Measurements from ENCODE around the gene SNX32. TPM values are rescaled to one million over a fixed set of nuclear protein-coding genes. Genes with fewer than 3 reads are reported as not detected.

The SNX32 gene
- total and polyA plus RNA-seq, 9 of the 15 experiments (the other 6 are each of a cell fraction or from before 2014, with no cell fraction given), result 0.03 TPM; not detected in 7

GRCh38 chr11:65859095-65859811 lies 25.5 kb downstream of the SNX32 start (continued):
- TF ChIP-seq ZBTB43 (CRISPR knock-in tag; IDR thresholded peaks at IDR 0.05), result no peak
- TF ChIP-seq PHB2 (IDR thresholded peaks at IDR 0.05; ENCODE audit: low read depth), result no peak
- TF ChIP-seq KAT7 (CRISPR knock-in tag; IDR thresholded peaks at IDR 0.05; ENCODE audit: borderline replicate concordance), result 0 out of 2 replicates have a peak, but pooled peaks have one; percentile 62
- no peak for TF ChIP-seq MED1 (CRISPR knock-in tag; IDR thresholded peaks at IDR 0.05; ENCODE audit: borderline replicate concordance)
- no peak for TF ChIP-seq CBX3 (IDR thresholded peaks at IDR 0.05; ENCODE audit: borderline replicate concordance in 1 of 2, low read length in 2 of 2)
- TF ChIP-seq ZNF146 (CRISPR knock-in tag; IDR thresholded peaks at IDR 0.05; ENCODE audit: unreplicated experiment), result no peak
- no peak for TF ChIP-seq CBX2 (IDR thresholded peaks at IDR 0.05; ENCODE audit: insufficient read depth, low read length, poor library complexity, severe bottlenecking)
- peak; percentile 10 to 45; a peak in 1 of 4 replicates for TF ChIP-seq NONO (IDR thresholded peaks at IDR 0.05; ENCODE audit: low read depth in 2 of 2, low read length in 1 of 2)
- TF ChIP-seq ZNF717 (CRISPR knock-in tag; IDR thresholded peaks at IDR 0.05), result no peak
- TF ChIP-seq ZBTB8A (IDR thresholded peaks at IDR 0.05; ENCODE audit: partially characterized antibody), result no peak
- no peak; the same call in 1 of the 2 replicates for TF ChIP-seq STAT5A (IDR thresholded peaks at IDR 0.05; ENCODE audit: borderline replicate concordance, low read length)
- TF ChIP-seq JUNB (CRISPR knock-in tag; conservative IDR thresholded peaks at IDR 0.05), result no peak
- TF ChIP-seq ZNF75A (CRISPR knock-in tag; IDR thresholded peaks at IDR 0.05), result no peak
- no peak for TF ChIP-seq CTCFL (IDR thresholded peaks at IDR 0.05; ENCODE audit: borderline replicate concordance, insufficient read depth, low read depth, low read length, poor library complexity, severe bottlenecking)
- TF ChIP-seq ZNF408 (CRISPR knock-in tag; IDR thresholded peaks at IDR 0.05; ENCODE audit: low read depth), result no peak
- TF ChIP-seq ESRRA (IDR thresholded peaks at IDR 0.05; ENCODE audit: borderline replicate concordance, low read depth), result no peak
- TF ChIP-seq ZBTB1 (CRISPR knock-in tag; IDR thresholded peaks at IDR 0.05; ENCODE audit: borderline replicate concordance, low read depth), result no peak
- TF ChIP-seq PURB (CRISPR knock-in tag; IDR thresholded peaks at IDR 0.05; ENCODE audit: low read depth), result no peak
- TF ChIP-seq ZNF551 (CRISPR knock-in tag; IDR thresholded peaks at IDR 0.05), result no peak
- peak; percentile 96 for TF ChIP-seq POLR2G (IDR thresholded peaks at IDR 0.05; ENCODE audit: low read depth, low read length)
- no peak; a peak in 1 of 4 replicates for TF ChIP-seq RCOR1 (IDR thresholded peaks at IDR 0.05; ENCODE audit: borderline replicate concordance in 1 of 2, low read depth in 2 of 2, low read length in 2 of 2)
- TF ChIP-seq NKRF (IDR thresholded peaks at IDR 0.05; ENCODE audit: borderline replicate concordance), result no peak
- TF ChIP-seq KLF1 (tag; IDR thresholded peaks at IDR 0.05), result no peak
